ENCODE data around the gene PARD6A. TPM values are rescaled to one million over a fixed set of nuclear protein-coding genes. Genes with fewer than 3 reads are reported as not detected.

PARD6A gene
- total and polyA plus RNA-seq, 2 of the 4 experiments (the other 2 are of a cell fraction) = 0.36 to 0.55 TPM

GRCh38 chr16:67702130-67702529 is 41.4 kb downstream of the PARD6A start:
- intact Hi-C loops (cut with micrococcal nuclease) = no loop called here
- no peak overlapping the region for H2AK9ac ChIP-seq (replicated peaks; ENCODE audit: low read depth, low read length, poor library complexity)
- no peaks in the 10 kb centered on the region for H3K36me3 ChIP-seq (ENCODE audit: control insufficient read depth, insufficient read depth, low read length)
- H4K5ac ChIP-seq (ENCODE audit: low read depth, low read length) = no peak overlapping the region
- H4K8ac ChIP-seq (ENCODE audit: low read depth in 2 of 2, low read length in 2 of 2) = no peak overlapping the region
- H3K23ac ChIP-seq (ENCODE audit: low read depth, low read length) = no peak overlapping the region
- H3K56ac ChIP-seq (ENCODE audit: extremely low read depth, insufficient read depth, low read length) = no peak overlapping the region
- POLR2A ChIA-PET (ENCODE audit: unreplicated experiment) = no interaction called here
- H2BK5ac ChIP-seq (ENCODE audit: low read depth, low read length, poor library complexity, severe bottlenecking) = no peak overlapping the region
- H2BK120ac ChIP-seq (ENCODE audit: low read depth, low read length) = no peak overlapping the region
- no peak overlapping the region for H2AFZ ChIP-seq (replicated peaks; ENCODE audit: low read length, poor library complexity)
- H3K18ac ChIP-seq (ENCODE audit: low read depth, low read length) = no peak overlapping the region
- H3K9ac ChIP-seq (ENCODE audit: low read depth, low read length) = no peak overlapping the region
- no peak overlapping the region for H3K4me2 ChIP-seq (ENCODE audit: low read depth, low read length)
- H2BK15ac ChIP-seq (ENCODE audit: low read depth, low read length) = no peak overlapping the region
- H3K9me3 ChIP-seq (ENCODE audit: control insufficient read depth, insufficient read depth, low read length) = no peaks in the 10 kb centered on the region
- H3K4me1 ChIP-seq (ENCODE audit: control insufficient read depth, insufficient read depth, low read length) = no peaks in the 10 kb centered on the region
- H3K4me3 ChIP-seq (ENCODE audit: insufficient read depth, low read depth, low read length) = no peak overlapping the region
- no peak overlapping the region for H2BK20ac ChIP-seq (ENCODE audit: low read depth, low read length)
- ATAC-seq (ENCODE audit: low read depth) (no peak), DNase-seq (no peak)
- no peaks in the 10 kb centered on the region for H3K27me3 ChIP-seq (ENCODE audit: control insufficient read depth, insufficient read depth, low read length)
- H4K91ac ChIP-seq (ENCODE audit: insufficient read depth, low read depth, low read length) = no peak overlapping the region
- H3K14ac ChIP-seq (replicated peaks; ENCODE audit: low read depth, low read length) = no peak overlapping the region
- H3K27ac ChIP-seq (ENCODE audit: insufficient read depth, low read length) = no peak overlapping the region
- in situ Hi-C loops (cut with MboI; ENCODE audit: low sequenced_read_pairs) = no loop called here
- TF ChIP-seq RFX5 (IDR thresholded peaks at IDR 0.05; ENCODE audit: low read depth, low read length) = no peak
- TF ChIP-seq POLR2A (IDR thresholded peaks at IDR 0.05; ENCODE audit: low read depth, low read length) = no peak
- no TSS peak for BruUV-seq (replicated peaks)
- dilution Hi-C loops (cut with HindIII; ENCODE audit: low sequenced_read_pairs, unreplicated experiment) = no loop called here
- H2AK5ac ChIP-seq (ENCODE audit: low read depth, low read length) = no peak overlapping the region
- CTCF ChIA-PET = no interaction called here
- no peak overlapping the region for H3K4ac ChIP-seq (ENCODE audit: low read depth, low read length)
- H3K9me1 ChIP-seq (ENCODE audit: insufficient read depth, low read length) = peaks cover 7% of the 10 kb centered on the region; the same call in 1 of the 2 replicates
- no CpG with 5 or more reads among the region's 4 CpGs for whole genome bisulfite sequencing, 2 experiments (ENCODE audit: extremely low coverage in 2 of 2, insufficient read length in 1 of 2)
- peaks cover 18% of the 10 kb centered on the region; the same call in 1 of the 2 replicates for H4K20me1 ChIP-seq (ENCODE audit: insufficient read depth, low read length)
- H3K79me1 ChIP-seq (ENCODE audit: low read depth in 1 of 2, low read length in 2 of 2) = peaks cover 9 to 45% of the 10 kb centered on the region in 2 experiments

All from IMR-90 (cell line).